HepG2 (cell line): ENCODE measurements around the gene GALNTL6. TPM values are rescaled to one million over a fixed set of nuclear protein-coding genes. Genes with fewer than 3 reads are reported as not detected.

ENCODE experiments used
- ATAC-seq: fragments of 200-7000 bp; cut with Tn5 transposase; 3 replicates; pipeline ENCODE4 v1.9.1; 2020; ENCODE audit warnings: mild to moderate bottlenecking, moderate library complexity
- BruUV-seq: library from RNA; stranded (reverse); fragments of 400-500 nt; replicated peaks from 2 replicates; lab custom pipeline; 2021; lab: Mats Ljungman, UMichigan
- CTCF ChIA-PET: fragments of 300-600 bp; formaldehyde crosslinking; extraction: SDS; loops from one replicate; lab custom pipeline; 2021; ENCODE audit warnings: low total read pairs, inconsistent platforms, low intra/inter-chr PET ratio; lab: Yijun Ruan, JAX
- POLR2A ChIA-PET: fragments of 350-600 bp; sonication (Branson Sonifier 250); formaldehyde crosslinking; loops from one replicate; lab custom pipeline; 2020; ENCODE audit warnings: antibody characterized with exemption, inconsistent platforms; lab: Yijun Ruan, JAX
- DNase-seq: peaks from one replicate; pipeline ENCODE4 v3.0.0-alpha.2; 2015; ENCODE audit warnings: low spot score
- FAIRE-seq: peaks from 3 replicates; lab custom pipeline; 2011; peaks lifted over from hg19 to GRCh38; lab: Jason Lieb, UNC
- H2AFZ ChIP-seq: one replicate; pipeline ENCODE4 v1.6.1; 2011; ENCODE audit warnings: low read length, inconsistent platforms
- H3K27ac ChIP-seq: fragments of 300-600 bp; 3 replicates; pipeline ENCODE4 v1.8.0; 2011; ENCODE audit warnings: mixed run types, mild to moderate bottlenecking, mixed read lengths, low read length, inconsistent platforms; ENCODE audit not compliant: insufficient read depth; ENCODE audit errors: extremely low read length
- H3K27me3 ChIP-seq, 2 experiments: fragments of 200-600 bp in 1 of 2; 2 replicates in 1 of 2; 3 replicates in 1 of 2; pipeline versions ENCODE4 v1.6.0 to v1.8.0; 2011; ENCODE audit warnings: low read length in 2 of 2, mild to moderate bottlenecking in 2 of 2, moderate library complexity in 2 of 2, inconsistent platforms in 1 of 2; ENCODE audit not compliant: insufficient read depth in 2 of 2, control insufficient read depth in 1 of 2
- H3K36me3 ChIP-seq, 2 experiments: fragments of 200-600 bp in 1 of 2; replicated peaks in 1 of 2; 2 replicates in 1 of 2; 3 replicates in 1 of 2; pipeline versions ENCODE4 v1.5.1 to v1.8.0; 2011; ENCODE audit warnings: low read length in 2 of 2, inconsistent platforms in 1 of 2; ENCODE audit not compliant: insufficient read depth in 2 of 2, control insufficient read depth in 1 of 2
- H3K4me1 ChIP-seq: 2 replicates; pipeline ENCODE4 v1.5.1; 2012; ENCODE audit warnings: low read length, inconsistent platforms; ENCODE audit not compliant: insufficient read depth
- H3K4me2 ChIP-seq: 2 replicates; pipeline ENCODE4 v1.6.0; 2011; ENCODE audit warnings: low read depth, low read length, inconsistent platforms
- H3K4me3 ChIP-seq, 3 experiments: fragments of 200-600 bp in 1 of 3; sonication (generic), shearing (Covaris generic) in 1 of 3; replicated peaks in 1 of 3; 2 replicates each; pipeline ENCODE4 v1.5.1; 2011 to 2016; ENCODE audit warnings: low read length in 3 of 3, inconsistent platforms in 2 of 3, low read depth in 2 of 3, mild to moderate bottlenecking in 2 of 3, control low read depth in 1 of 3, mixed read lengths in 1 of 3; ENCODE audit not compliant: insufficient read depth in 1 of 3
- H3K79me2 ChIP-seq: one replicate; pipeline ENCODE4 v1.6.1; 2011; ENCODE audit warnings: low read length, inconsistent platforms; ENCODE audit not compliant: insufficient read depth
- H3K9ac ChIP-seq: 2 replicates; pipeline ENCODE4 v1.6.0; 2011; ENCODE audit warnings: mild to moderate bottlenecking, low read depth, low read length, inconsistent platforms; ENCODE audit not compliant: insufficient read depth
- H3K9me3 ChIP-seq: 2 replicates; pipeline ENCODE4 v1.5.1; 2012; ENCODE audit warnings: mild to moderate bottlenecking, low read length
- H4K20me1 ChIP-seq: 2 replicates; pipeline ENCODE4 v1.6.0; 2011; ENCODE audit warnings: inconsistent platforms, mild to moderate bottlenecking, low read length, moderate library complexity; ENCODE audit not compliant: insufficient read depth
- ATAD3A ChIP-seq: sonication (generic); formaldehyde crosslinking; IDR thresholded peaks from 2 replicates; pipeline ENCODE4 v1.4.0; 2020; ENCODE audit warnings: missing genetic modification reagents
- GABPA ChIP-seq, 2 experiments: IDR thresholded peaks; 2 replicates each; pipeline ENCODE4 v1.6.1; 2011 to 2016; ENCODE audit warnings: low read depth in 2 of 2, low read length in 1 of 2, missing biosample characterization in 1 of 2, missing genetic modification characterization in 1 of 2
- GATAD1 ChIP-seq: IDR thresholded peaks from 2 replicates; pipeline ENCODE4 v1.6.1; 2016; ENCODE audit warnings: missing genetic modification reagents, missing compliant biosample characterization
- HHEX ChIP-seq: IDR thresholded peaks from 2 replicates; pipeline ENCODE4 v1.6.1; 2016; ENCODE audit warnings: control low read depth
- HMGXB4 ChIP-seq, 2 experiments: sonication (generic) in 1 of 2; formaldehyde crosslinking in 1 of 2; IDR thresholded peaks; 2 replicates each; pipeline versions ENCODE4 v1.4.0 to v1.6.1; 2018 to 2020; ENCODE audit warnings: missing genetic modification reagents in 2 of 2, borderline replicate concordance in 1 of 2, low read depth in 1 of 2, mild to moderate bottlenecking in 1 of 2, missing biosample characterization in 1 of 2
- JUND ChIP-seq: sonication (generic); formaldehyde crosslinking; IDR thresholded peaks from 2 replicates; pipeline ENCODE4 v1.8.0; 2022; ENCODE audit warnings: mild to moderate bottlenecking, missing genetic modification reagents
- NFKBIZ ChIP-seq: IDR thresholded peaks from 2 replicates; pipeline ENCODE4 v1.6.1; 2018; ENCODE audit warnings: missing genetic modification reagents, missing compliant biosample characterization
- RAD51 ChIP-seq: fragments of 450-650 bp; IDR thresholded peaks from 2 replicates; pipeline ENCODE4 v1.6.1; 2016; ENCODE audit warnings: borderline replicate concordance
- RFX3 ChIP-seq: IDR thresholded peaks from 2 replicates; pipeline ENCODE4 v1.6.1; 2016; ENCODE audit warnings: missing biosample characterization, missing genetic modification reagents
- SALL1 ChIP-seq: sonication (generic); formaldehyde crosslinking; IDR thresholded peaks from 2 replicates; pipeline ENCODE4 v1.8.0; 2022; ENCODE audit warnings: mild to moderate bottlenecking, missing genetic modification reagents
- SIN3A ChIP-seq: IDR thresholded peaks from 2 replicates; pipeline ENCODE4 v1.6.1; 2011; ENCODE audit warnings: low read depth, mild to moderate bottlenecking, control low read depth, low read length, borderline replicate concordance
- U2AF2 ChIP-seq: fragments of 200-400 bp; formaldehyde crosslinking; IDR thresholded peaks from 2 replicates; pipeline ENCODE4 v1.6.1; 2017; ENCODE audit warnings: low read depth, mild to moderate bottlenecking, low read length
- ZBTB43 ChIP-seq: sonication (generic); formaldehyde crosslinking; conservative IDR thresholded peaks from 2 replicates; pipeline ENCODE4 v1.4.0; 2020; ENCODE audit warnings: missing genetic modification reagents
- ZMYM4 ChIP-seq: sonication (generic); formaldehyde crosslinking; IDR thresholded peaks from 2 replicates; pipeline ENCODE4 v1.8.1; 2023; ENCODE audit warnings: mild to moderate bottlenecking, missing genetic modification reagents
- ZNF225 ChIP-seq: sonication (generic); formaldehyde crosslinking; IDR thresholded peaks from 2 replicates; pipeline ENCODE4 v1.4.0; 2020; ENCODE audit warnings: mild to moderate bottlenecking, missing genetic modification reagents
- ZNF629 ChIP-seq: sonication (generic); formaldehyde crosslinking; conservative IDR thresholded peaks from 2 replicates; pipeline ENCODE4 v1.5.0; 2020; ENCODE audit warnings: missing genetic modification reagents
- ZUFSP ChIP-seq: sonication (generic); formaldehyde crosslinking; IDR thresholded peaks from 2 replicates; pipeline ENCODE4 v1.9.0; 2021; ENCODE audit warnings: missing genetic modification reagents, mild to moderate bottlenecking, borderline replicate concordance
- WGBS: methylation state at CpG from one replicate; pipeline ENCODE4 v1.1.6; 2017; ENCODE audit warnings: low lambda C conversion rate; 5-methylcytosine and 5-hydroxymethylcytosine counted together
- in situ Hi-C: cut with HindIII; loops from 2 replicates; pipeline ENCODE4 v1.10.0; 2017; ENCODE audit warnings: low pct_unique_long_range_greater_than_20kb; ENCODE audit not compliant: extremely low pct_ligation_motif_present
- intact Hi-C: fragments of 100-400 bp; cut with micrococcal nuclease; formaldehyde crosslinking; loops from one replicate; pipeline ENCODE4 v1.10.0; 2022; ENCODE audit not compliant: unreplicated experiment
- polyA plus RNA-seq, 8 experiments: library from polyadenylated mRNA; depleted of rRNA in 3 of 8; stranded (reverse) in 7 of 8; unstranded in 1 of 8; fragments of >200 nt; fragmentation: Illumina TruSeq in 4 of 8; extraction: Trizol in 4 of 8; gene quantifications; 2 replicates each; pipeline versions ENCODE4 v1.2.1 to v1.2.3, GENCODE V29; 2011 to 2016; ENCODE audit warnings: low read depth in 4 of 8, missing spikeins in 1 of 8, mixed read lengths in 1 of 8; ENCODE audit not compliant: insufficient read depth in 1 of 8
- total RNA-seq, 5 experiments: library from RNA; depleted of rRNA; stranded (reverse); fragments of >200 nt; fragmentation: Illumina TruSeq; extraction: Trizol; gene quantifications; 2 replicates each; pipeline ENCODE4 v1.2.3, GENCODE V29; 2016; ENCODE audit warnings: low read depth in 1 of 5
- TF ChIP-seq, protein P1 (sequence below): sonication (generic); formaldehyde crosslinking; IDR thresholded peaks from 2 replicates; pipeline ENCODE4 v1.4.0; 2020; ENCODE audit warnings: missing genetic modification reagents

GALNTL6 gene
- total and polyA plus RNA-seq, 2 of the 13 experiments (the other 11 are each of a cell fraction or from before 2014, with no cell fraction given): not detected

- TF ChIP-seq, protein P1, sequence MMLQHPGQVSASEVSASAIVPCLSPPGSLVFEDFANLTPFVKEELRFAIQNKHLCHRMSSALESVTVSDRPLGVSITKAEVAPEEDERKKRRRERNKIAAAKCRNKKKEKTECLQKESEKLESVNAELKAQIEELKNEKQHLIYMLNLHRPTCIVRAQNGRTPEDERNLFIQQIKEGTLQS: no peak
- TF ChIP-seq GATAD1 (CRISPR knock-in tag) (no peak), ATAD3A (CRISPR knock-in tag) (no peak), U2AF2 (no peak), ZBTB43 (CRISPR knock-in tag) (no peak), NFKBIZ (CRISPR knock-in tag) (no peak)
These were observed 531.2 kb downstream of the GALNTL6 start (continued) for GRCh38 chr4:172344308-172344938.

- ATAC-seq (no peak), DNase-seq (no peak), FAIRE-seq (no peak)
- no peak overlapping the region for H3K4me2 ChIP-seq
- no peak overlapping the region for H3K4me3 ChIP-seq
- H3K27ac ChIP-seq: no peak overlapping the region
- H3K9me3 ChIP-seq: no peaks in the 10 kb centered on the region; the same call in 1 of the 2 replicates
- no peaks in the 10 kb centered on the region for H3K4me1 ChIP-seq
- intact Hi-C loops (no loop called here), in situ Hi-C loops (no loop called here)
- no TSS peak for BruUV-seq
- H4K20me1 ChIP-seq: no peaks in the 10 kb centered on the region
- no peak overlapping the region for H2AFZ ChIP-seq
- H3K9ac ChIP-seq: no peak overlapping the region
- WGBS: 3% methylated on average over 2 of the region's 2 CpGs
- POLR2A ChIA-PET: no interaction called here
- CTCF ChIA-PET: no interaction called here
- H3K79me2 ChIP-seq: no peaks in the 10 kb centered on the region
- H3K36me3 ChIP-seq: no peaks in the 10 kb centered on the region
- no peaks in the 10 kb centered on the region for H3K27me3 ChIP-seq
- TF ChIP-seq GABPA (IDR thresholded peaks at IDR 0.05; ENCODE audit: low read depth, low read length) (no peak), GABPA (CRISPR knock-in tag; IDR thresholded peaks at IDR 0.05; ENCODE audit: low read depth) (no peak), JUND (CRISPR knock-in tag) (no peak), ZNF225 (CRISPR knock-in tag) (no peak), HHEX (CRISPR knock-in tag) (no peak), ZUFSP (CRISPR knock-in tag) (no peak), ZMYM4 (no peak), RFX3 (CRISPR knock-in tag) (no peak), RAD51 (no peak), ZNF629 (CRISPR knock-in tag) (no peak), SALL1 (CRISPR knock-in tag) (no peak), SIN3A (no peak), HMGXB4 (CRISPR knock-in tag; IDR thresholded peaks at IDR 0.05; ENCODE audit: borderline replicate concordance in 1 of 2, low read depth in 1 of 2) (no peak)
These were observed 535.2 kb downstream of the GALNTL6 start for GRCh38 chr4:172348426-172348825.
